ENCODE measurements around the gene RECQL5. TPM values are rescaled to one million over a fixed set of nuclear protein-coding genes. Genes with fewer than 3 reads are reported as not detected.
"Not testable (repeated sequence)": the region's sequence is repeated elsewhere in the genome, so short reads cannot be mapped to it uniquely, and the experiment has no call there.

Gene RECQL5
- total RNA-seq, 1 donor from 2014 or later, result 22.7 TPM

- Histone ChIP-seq H3K36me3 (no peaks in the 10 kb centered on the region), H3K27me3 (peaks cover 38% of the 10 kb centered on the region), H3K4me2 (peak overlapping the region; percentile 91), H3K79me2 (ENCODE audit: low read depth) (no peaks in the 10 kb centered on the region), H2AFZ (replicated peaks) (peak overlapping the region; percentile 66), H4K20me1 (ENCODE audit: low read depth) (no peaks in the 10 kb centered on the region), H3K4me1 (peaks cover 7% of the 10 kb centered on the region), H3K27ac (no peak overlapping the region), H3K9me3 (ENCODE audit: low read depth) (no peaks in the 10 kb centered on the region), H3K4me3 (peak overlapping the region; percentile 57), H3K9ac (no peak overlapping the region), H3F3A (ENCODE audit: low read depth) (peaks cover 19% of the 10 kb centered on the region)
- Mint-ChIP-seq H3K9me3 (peaks cover 5% of the 10 kb centered on the region), H3K36me3 (no peaks in the 10 kb centered on the region), H3K27ac (no peak overlapping the region), H3K4me3 (no peak overlapping the region), H3K4me1 (peaks cover 4% of the 10 kb centered on the region), H3K27me3 (ENCODE audit: insufficient read depth, low read depth) (peaks cover 34% of the 10 kb centered on the region)
- no peak for DNase-seq (ENCODE audit: low spot score)
- TF ChIP-seq EZH2phosphoT487 (IDR thresholded peaks at IDR 0.05), result no peak
- TF ChIP-seq EZH2 (IDR thresholded peaks at IDR 0.05), result peak; percentile 40
- TF ChIP-seq CTCF (IDR thresholded peaks at IDR 0.05), result no peak
Measured at GRCh38 chr17:75588596-75589011, 78.3 kb downstream of the RECQL5 start.

GRCh38 chr17:75587675-75588595 is 79.0 kb downstream of the RECQL5 start, which contains the start of gene MYO15B:
MYO15B (plus strand) TSS chr17:75587800; CDS start chr17:75588058, 258 bp downstream.
- no peaks in the 10 kb centered on the region for H3K9me3 ChIP-seq (ENCODE audit: low read depth)
- Mint-ChIP-seq H3K4me3 (peak within 1 kb of the TSS; percentile 48), H3K4me1 (peaks cover 4% of the 10 kb centered on the region), H3K36me3 (no peaks in the 10 kb centered on the region), H3K27me3 (ENCODE audit: insufficient read depth, low read depth) (peaks cover 36% of the 10 kb centered on the region), H3K27ac (no peak within 1 kb of the TSS), H3K9me3 (peaks cover 5% of the 10 kb centered on the region)
- H4K20me1 ChIP-seq (ENCODE audit: low read depth), result no peaks in the 10 kb centered on the region
- peak within 1 kb of the TSS; percentile 57 for H3K4me3 ChIP-seq
- H3K4me1 ChIP-seq, result peaks cover 7% of the 10 kb centered on the region
- H3K79me2 ChIP-seq (ENCODE audit: low read depth), result no peaks in the 10 kb centered on the region
- peak within 1 kb of the TSS; percentile 91 for H3K4me2 ChIP-seq
- no peaks in the 10 kb centered on the region for H3K36me3 ChIP-seq
- peak; percentile 83 for DNase-seq (ENCODE audit: low spot score)
- H3F3A ChIP-seq (ENCODE audit: low read depth), result peaks cover 19% of the 10 kb centered on the region
- peak; percentile 78 for TF ChIP-seq EZH2 (IDR thresholded peaks at IDR 0.05)
- peak; percentile 65 for TF ChIP-seq EZH2phosphoT487 (IDR thresholded peaks at IDR 0.05)
- peak; percentile 40 for TF ChIP-seq CTCF (IDR thresholded peaks at IDR 0.05)
- peaks cover 38% of the 10 kb centered on the region for H3K27me3 ChIP-seq
- H2AFZ ChIP-seq (replicated peaks), result peak within 1 kb of the TSS; percentile 66
- H3K27ac ChIP-seq, result no peak within 1 kb of the TSS
- H3K9ac ChIP-seq, result no peak within 1 kb of the TSS

GRCh38 chr17:75584849-75585175 is 82.1 kb downstream of the RECQL5 start:
- peaks cover 13% of the 10 kb centered on the region for H3K9me3 Mint-ChIP-seq
- no peak overlapping the region for H3K9ac ChIP-seq
- H3K9me3 ChIP-seq (ENCODE audit: low read depth), result no peaks in the 10 kb centered on the region
- peaks cover 19% of the 10 kb centered on the region for H3F3A ChIP-seq (ENCODE audit: low read depth)
- TF ChIP-seq EZH2 (IDR thresholded peaks at IDR 0.05) (no peak), CTCF (IDR thresholded peaks at IDR 0.05) (no peak), EZH2phosphoT487 (IDR thresholded peaks at IDR 0.05) (no peak)
- DNase-seq (ENCODE audit: low spot score), result no peak
- H3K27ac ChIP-seq, result no peak overlapping the region
- H4K20me1 ChIP-seq (ENCODE audit: low read depth), result no peaks in the 10 kb centered on the region
- H3K4me1 Mint-ChIP-seq, result peaks cover 9% of the 10 kb centered on the region
- H3K36me3 Mint-ChIP-seq, result no peaks in the 10 kb centered on the region
- no peak overlapping the region for H3K4me3 Mint-ChIP-seq
- H3K4me3 ChIP-seq, result no peak overlapping the region
- H3K4me2 ChIP-seq, result no peak overlapping the region
- H3K27ac Mint-ChIP-seq, result no peak overlapping the region
- H3K36me3 ChIP-seq, result no peaks in the 10 kb centered on the region
- H3K27me3 Mint-ChIP-seq (ENCODE audit: insufficient read depth, low read depth), result peaks cover 33% of the 10 kb centered on the region
- peaks cover 30% of the 10 kb centered on the region for H3K27me3 ChIP-seq
- H3K79me2 ChIP-seq (ENCODE audit: low read depth), result no peaks in the 10 kb centered on the region
- H3K4me1 ChIP-seq, result peaks cover 7% of the 10 kb centered on the region
- no peak overlapping the region for H2AFZ ChIP-seq (replicated peaks)

- H3K4me1 Mint-ChIP-seq, result peaks cover 13% of the 10 kb centered on the region
- H3K27ac Mint-ChIP-seq, result not testable (repeated sequence)
Measured at GRCh38 chr17:75583197-75583596, 83.8 kb downstream of the RECQL5 start.

GRCh38 chr17:75581121-75581725 is 85.7 kb downstream of the RECQL5 start:
- H3F3A ChIP-seq (ENCODE audit: low read depth); H3K36me3 ChIP-seq; H3K9me3 ChIP-seq (ENCODE audit: low read depth); H3K4me3 ChIP-seq; H3K36me3 Mint-ChIP-seq; H3K9me3 Mint-ChIP-seq; DNase-seq (ENCODE audit: low spot score); H3K4me1 ChIP-seq; H3K79me2 ChIP-seq (ENCODE audit: low read depth); H3K27ac ChIP-seq; H4K20me1 ChIP-seq (ENCODE audit: low read depth); H3K27ac Mint-ChIP-seq; H2AFZ ChIP-seq (replicated peaks); H3K27me3 ChIP-seq; H3K4me2 ChIP-seq; H3K9ac ChIP-seq: not testable (repeated sequence)
- Mint-ChIP-seq H3K4me3 (peak overlapping the region; percentile 61), H3K27me3 (ENCODE audit: insufficient read depth, low read depth) (peaks cover 22% of the 10 kb centered on the region), H3K4me1 (peaks cover 13% of the 10 kb centered on the region)

More at GRCh38 chr17:75583197-75583596, 83.8 kb downstream of the RECQL5 start:
- H2AFZ ChIP-seq (replicated peaks); H3K36me3 Mint-ChIP-seq; DNase-seq (ENCODE audit: low spot score); H3K4me3 ChIP-seq; H3K79me2 ChIP-seq (ENCODE audit: low read depth); H3K4me1 ChIP-seq; H3K9me3 ChIP-seq (ENCODE audit: low read depth); H3K9ac ChIP-seq; H3K4me2 ChIP-seq; H4K20me1 ChIP-seq (ENCODE audit: low read depth); H3K4me3 Mint-ChIP-seq; H3K36me3 ChIP-seq; H3K27ac ChIP-seq: not testable (repeated sequence)
- Histone ChIP-seq H3F3A (ENCODE audit: low read depth) (peaks cover 12% of the 10 kb centered on the region), H3K27me3 (peaks cover 18% of the 10 kb centered on the region)
- peaks cover 31% of the 10 kb centered on the region for H3K27me3 Mint-ChIP-seq (ENCODE audit: insufficient read depth, low read depth)
- peaks cover 13% of the 10 kb centered on the region for H3K9me3 Mint-ChIP-seq

Measured in neural progenitor cell (in vitro differentiated cells).